ENCODE results near the gene NSF. TPM values are rescaled to one million over a fixed set of nuclear protein-coding genes. Genes with fewer than 3 reads are reported as not detected.
"Not testable (repeated sequence)": the region's sequence is repeated elsewhere in the genome, so short reads cannot be mapped to it uniquely, and the experiment has no call there.

Gene NSF
- total RNA-seq, 1 donor from 2014 or later = 28.6 TPM

GRCh38 chr17:46776298-46777005 lies 186.0 kb downstream of the NSF start:
- no peak for DNase-seq

DNA sequence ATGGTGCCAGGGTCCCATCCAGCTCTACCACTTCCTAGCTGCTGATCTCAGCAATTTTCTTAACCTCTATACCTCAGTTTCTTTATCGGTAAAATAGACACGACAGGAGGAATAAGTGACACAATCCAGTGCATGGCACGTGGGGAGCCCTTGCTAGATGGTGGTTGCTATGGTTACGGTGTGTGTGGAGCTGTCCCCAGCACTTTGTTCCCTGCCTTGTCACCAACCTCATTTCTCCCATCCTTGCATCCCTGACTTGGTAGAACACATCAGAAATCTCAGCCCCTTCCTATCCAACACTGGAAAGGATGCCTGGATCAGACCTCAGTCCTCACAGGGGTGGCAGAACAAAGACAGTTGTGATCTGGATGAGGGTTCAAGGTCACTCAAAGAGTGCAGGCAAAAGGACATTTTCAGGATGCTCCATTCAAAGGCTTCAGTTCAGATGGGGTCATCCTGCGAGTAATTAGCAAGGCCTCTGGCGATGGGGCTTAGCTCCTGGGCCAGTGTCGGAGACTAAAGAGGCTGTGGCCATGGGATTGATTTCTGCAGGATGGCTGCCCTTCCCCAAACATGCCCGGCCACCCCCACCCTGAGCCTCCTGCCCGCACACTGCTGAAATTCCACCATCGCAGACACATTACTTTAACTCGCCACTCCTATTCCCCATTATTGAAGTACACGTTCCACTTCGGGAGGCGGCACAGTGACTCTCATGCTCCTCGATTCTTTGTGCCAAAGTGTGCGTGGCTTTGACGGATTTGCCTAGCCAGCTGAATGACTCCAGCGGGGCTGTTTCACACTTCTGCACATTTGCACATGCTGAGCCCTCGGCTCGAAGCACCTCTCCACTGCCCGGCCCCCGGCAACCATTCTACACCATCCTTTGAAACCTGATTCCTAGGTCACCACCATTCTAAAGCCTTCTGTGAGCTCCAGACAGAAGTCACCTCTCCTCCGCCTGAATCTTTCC lies 187.8 kb downstream of the NSF start:
- no peak for DNase-seq

GRCh38 chr17:46780003-46780373 lies 189.5 kb downstream of the NSF start:
- DNase-seq = no peak

- no peak for DNase-seq
Observed at GRCh38 chr17:46782250-46782953, 191.9 kb downstream of the NSF start.

DNA sequence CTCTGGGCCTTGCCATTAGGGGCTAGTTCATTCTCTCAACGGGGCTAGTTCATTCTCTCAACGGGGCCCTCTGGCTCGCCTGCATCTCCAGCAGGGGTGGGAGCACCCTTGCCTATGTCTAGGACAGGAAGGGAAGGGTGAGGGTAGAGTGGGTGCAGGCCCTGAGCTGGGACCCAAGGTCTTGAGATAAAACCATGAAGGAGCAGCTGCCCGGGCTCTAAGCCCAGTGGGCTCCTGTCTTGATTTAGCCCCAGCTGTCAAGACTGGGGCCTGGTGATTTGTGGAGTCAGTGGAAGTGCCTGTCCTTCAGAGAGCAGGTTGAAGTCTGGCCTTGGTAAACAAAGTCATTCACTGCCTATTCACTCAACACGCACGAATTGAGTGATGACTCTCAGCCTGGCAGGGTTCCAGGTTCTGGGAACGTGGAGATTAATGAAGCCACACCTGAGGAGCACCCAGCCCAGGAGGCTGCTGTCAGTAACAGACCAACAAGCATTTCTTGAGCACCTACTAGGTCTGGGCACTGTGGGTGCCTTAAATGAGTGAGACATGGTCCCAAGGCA lies 192.6 kb downstream of the NSF start:
- DNase-seq = no peak

DNA sequence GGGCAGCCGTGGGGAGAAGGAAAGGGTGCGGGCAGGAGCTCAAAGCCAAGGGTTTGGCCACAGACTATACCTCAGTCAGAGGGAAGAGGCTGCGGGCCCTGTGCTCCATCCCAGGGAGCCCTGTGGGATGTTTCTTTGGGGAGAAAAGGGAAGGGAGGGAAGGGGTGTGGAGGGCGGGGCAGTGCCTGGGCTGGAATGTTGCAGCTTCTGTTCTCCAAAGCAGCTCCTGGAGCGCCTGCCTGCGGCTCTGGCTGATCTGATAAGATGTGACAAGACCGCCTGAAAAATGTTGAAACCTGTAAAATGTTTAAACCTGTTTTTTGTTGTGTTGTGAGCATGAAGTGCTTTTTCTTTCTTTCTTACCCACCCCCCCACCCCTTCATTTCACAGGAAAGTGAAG lies 195.2 kb downstream of the NSF start:
- no peak for DNase-seq

DNA sequence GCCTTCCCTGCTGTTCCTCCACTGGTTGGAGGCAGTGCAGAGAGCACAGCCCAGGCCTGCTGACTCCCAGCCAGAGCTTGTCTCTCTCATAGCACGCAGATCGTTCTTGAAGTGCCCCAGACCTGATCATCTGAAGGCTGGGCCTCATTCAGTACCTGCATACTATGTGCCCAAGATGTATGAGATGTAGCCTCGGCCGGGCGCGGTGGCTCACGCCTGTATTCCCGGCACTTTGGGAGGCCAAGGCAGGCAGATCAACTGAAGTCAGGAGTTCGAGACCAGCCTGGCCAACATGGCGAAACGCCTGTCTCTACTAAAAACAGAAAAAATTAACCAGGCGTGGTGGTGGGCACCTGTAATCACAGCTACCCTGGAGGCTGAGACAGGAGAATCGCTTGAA lies 197.0 kb downstream of the NSF start:
- no peak for DNase-seq

DNA sequence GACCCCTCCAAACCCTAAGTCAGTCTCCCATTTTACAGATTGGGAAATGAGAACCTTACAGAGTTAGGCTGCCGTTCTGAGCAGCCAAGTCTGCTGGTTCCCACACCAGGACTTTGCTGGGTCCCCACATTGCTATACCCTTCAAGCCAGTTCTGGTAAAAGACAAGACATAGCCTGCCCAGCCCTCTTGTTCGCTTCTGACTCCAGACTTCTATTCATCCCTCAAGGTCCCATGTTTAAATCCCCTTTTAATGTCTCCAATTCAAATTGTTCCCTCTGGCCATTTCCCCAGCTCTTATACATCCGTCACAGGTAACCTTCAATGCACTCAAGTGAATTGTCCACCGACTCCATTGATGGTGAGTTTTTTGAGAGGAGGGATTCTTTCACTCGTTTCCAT lies 197.8 kb downstream of the NSF start:
- DNase-seq = no peak

- no peak for DNase-seq
Observed at GRCh38 chr17:46788796-46789195, 198.3 kb downstream of the NSF start.

GRCh38 chr17:46789610-46790009 lies 199.1 kb downstream of the NSF start:
- DNase-seq = no peak

- DNase-seq = no peak
Observed at GRCh38 chr17:46790216-46790615, 199.7 kb downstream of the NSF start.

DNA sequence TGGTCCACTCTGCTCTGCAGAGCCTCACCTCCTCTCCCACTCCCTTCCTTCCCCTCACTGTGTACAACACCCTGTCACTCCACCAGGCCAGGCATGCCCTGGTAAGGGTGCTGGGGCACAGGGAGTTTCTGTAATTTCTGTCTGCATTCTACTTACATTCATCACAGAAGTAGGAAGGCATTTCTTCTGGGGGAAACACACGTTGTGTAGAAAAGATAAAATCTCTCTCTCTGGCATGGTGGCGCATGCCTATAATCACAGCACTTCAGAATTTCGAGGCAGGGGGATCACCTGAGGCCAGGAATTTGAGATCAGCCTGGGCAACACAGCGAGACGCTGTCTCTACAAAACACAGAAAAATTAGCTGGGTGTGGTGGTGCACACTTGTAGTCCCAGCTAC lies 201.1 kb downstream of the NSF start:
- DNase-seq = no peak

DNA sequence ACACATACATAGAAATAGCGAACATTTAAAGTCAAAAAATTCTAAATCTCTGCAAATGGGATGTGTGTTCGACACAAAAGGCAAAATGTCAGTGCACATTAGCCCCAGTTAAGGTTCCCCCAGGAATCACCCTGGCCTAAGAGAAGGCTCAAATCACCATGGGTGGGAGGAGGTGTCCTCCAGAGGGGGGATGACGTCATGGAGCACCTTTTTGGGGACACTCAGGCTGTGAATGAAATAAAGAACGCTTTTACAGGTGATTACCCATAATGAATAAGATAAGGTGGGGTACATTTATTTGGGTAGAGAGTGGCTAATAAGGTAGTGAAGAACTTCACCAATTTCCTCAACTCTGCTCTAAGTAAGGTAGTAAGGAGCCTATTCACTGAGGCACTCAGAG lies 201.6 kb downstream of the NSF start:
- DNase-seq = no peak

DNA sequence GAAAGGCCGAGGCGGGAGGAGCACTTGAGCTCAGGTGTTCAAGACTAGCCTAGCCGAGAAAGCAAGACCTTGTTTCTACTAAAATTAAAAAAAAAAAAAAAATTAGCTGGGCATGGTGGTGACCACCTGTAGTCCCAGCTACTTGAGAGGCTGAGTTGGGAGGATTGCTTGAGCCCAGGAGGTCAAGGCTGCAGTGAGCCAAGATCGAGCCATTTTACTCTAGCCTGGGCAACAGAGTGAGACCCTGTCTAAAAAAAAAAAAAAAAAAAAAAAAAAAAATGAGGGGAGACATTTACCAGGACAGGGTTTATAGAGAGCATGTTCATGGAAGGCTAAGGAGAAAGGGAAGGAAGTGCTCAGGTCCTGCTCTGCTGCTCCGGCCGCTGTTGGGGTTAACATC lies 202.6 kb downstream of the NSF start:
- not testable (repeated sequence) for DNase-seq

DNA sequence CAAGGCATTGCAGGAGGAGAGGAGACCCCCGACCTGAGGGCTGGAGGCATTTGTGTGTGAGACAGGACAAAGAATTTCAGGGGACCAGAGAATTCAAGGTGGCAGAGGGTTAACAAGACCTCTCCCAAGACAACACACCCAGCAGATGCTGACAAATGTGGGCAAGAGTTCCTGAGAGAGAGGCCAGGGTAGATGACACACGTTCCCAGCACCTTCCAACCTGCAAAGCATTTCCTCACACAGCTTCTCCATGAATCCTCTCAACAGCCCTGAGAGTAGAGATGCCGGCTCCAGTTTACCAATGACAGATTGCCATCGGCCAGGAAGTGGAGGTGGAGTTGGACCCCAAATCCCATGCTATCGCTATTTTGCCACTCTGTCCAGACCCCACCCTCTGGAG lies 203.1 kb downstream of the NSF start:
- DNase-seq = no peak

DNA sequence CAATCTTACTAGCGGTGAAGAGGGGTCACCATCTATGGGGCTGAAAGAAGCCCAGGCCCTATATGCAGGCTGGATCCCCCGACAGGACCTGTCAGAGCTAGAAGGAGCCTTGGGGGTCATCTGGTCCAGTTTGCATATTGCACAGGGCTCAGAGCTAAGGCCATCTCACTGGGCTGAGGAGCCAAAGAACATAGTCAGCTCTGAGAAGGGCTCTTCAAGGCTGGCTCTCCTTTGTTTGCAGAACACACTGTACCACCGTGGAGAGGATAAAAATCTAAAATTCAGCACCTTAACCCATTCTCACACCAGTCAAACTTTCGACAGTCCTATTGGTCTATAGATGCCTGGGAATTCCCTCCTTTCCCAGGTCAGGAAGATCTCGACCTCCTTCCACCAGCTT lies 203.8 kb downstream of the NSF start:
- DNase-seq = no peak

DNA sequence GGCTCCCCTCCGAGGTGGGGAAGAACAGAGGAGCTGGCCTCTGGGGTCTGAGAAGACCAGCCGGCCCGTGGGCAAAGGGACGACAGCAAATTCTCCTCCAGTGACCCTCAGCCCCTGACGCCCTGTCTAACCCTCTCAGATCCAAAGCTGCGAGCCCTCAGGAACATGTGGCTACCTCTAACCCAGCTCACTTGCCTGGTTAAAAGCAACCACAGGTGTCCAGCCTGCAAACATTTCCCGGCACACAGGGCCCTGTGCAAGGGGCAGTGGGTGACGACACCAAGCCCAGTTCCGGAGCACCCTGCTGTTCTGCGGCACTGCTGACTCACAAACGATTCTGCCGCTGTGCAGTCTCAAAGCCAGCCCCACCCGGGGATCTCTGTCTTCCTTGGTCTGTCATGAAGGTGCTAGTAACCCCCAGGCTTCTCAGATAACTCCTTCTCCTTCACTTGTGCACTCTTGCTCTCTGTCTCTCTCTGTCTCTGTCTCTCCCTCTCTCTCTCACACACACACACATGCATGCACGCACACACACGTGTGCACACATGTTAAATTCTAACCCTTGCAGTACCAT lies 205.0 kb downstream of the NSF start:
- no peak for DNase-seq

DNA sequence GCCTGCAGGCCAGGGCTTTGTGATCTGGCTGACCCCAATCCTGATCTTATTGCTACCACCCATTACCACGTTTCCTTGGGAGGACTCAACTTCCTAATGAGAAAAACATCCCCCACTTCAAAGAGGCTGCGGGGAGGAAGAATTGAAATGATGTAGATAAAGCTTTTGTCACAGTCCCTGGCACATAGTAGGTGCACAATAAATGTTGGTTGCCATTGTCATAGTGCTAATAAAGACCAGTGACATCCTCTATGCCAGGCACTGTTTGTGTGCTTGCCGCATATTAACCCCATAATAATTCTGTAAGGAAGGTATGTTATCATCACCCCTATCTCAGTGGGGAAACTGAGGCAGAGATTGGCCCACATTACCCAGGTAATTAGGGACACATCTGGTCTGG lies 205.6 kb downstream of the NSF start:
- DNase-seq = no peak

GRCh38 chr17:46796524-46796923 lies 206.1 kb downstream of the NSF start:
- no peak for DNase-seq

GRCh38 chr17:46796956-46797530 lies 206.6 kb downstream of the NSF start:
- no peak for DNase-seq

DNA sequence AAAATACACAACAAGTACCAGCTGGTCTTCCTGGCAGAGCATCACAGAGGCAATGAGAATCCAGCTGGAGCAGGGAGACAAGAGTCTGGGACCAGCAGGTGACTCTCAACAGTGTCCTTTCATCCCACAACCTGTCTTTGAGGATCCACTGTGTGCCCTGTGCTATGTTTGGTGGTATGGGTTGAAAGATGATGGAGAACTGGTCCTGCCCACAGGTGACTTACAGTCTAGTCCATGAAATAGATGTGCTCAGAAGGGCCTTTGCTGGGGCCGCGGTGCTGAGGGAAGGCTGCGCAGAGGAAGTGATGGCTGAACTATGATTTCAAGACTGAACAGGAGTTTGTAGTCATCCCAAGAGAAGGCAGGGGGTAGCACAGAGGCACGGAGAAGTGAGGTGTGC lies 210.1 kb downstream of the NSF start:
- no peak for DNase-seq

GRCh38 chr17:46802800-46803199 lies 212.3 kb downstream of the NSF start:
- DNase-seq = no peak

Data from tongue (tissue), 2 donors.